ENCODE measurements around the gene NACC2.
"Not testable (repeated sequence)": the region's sequence is repeated elsewhere in the genome, so short reads cannot be mapped to it uniquely, and the experiment has no call there.

The NACC2 gene

GRCh38 chr9:136109351-136110081 lies 14.4 kb upstream of the NACC2 start:
- DNase-seq, result peak; percentile 94

GRCh38 chr9:136108648-136109266 lies 13.7 kb upstream of the NACC2 start:
- DNase-seq, result no peak

GRCh38 chr9:136107953-136108647 lies 13.0 kb upstream of the NACC2 start:
- DNase-seq, result no peak

GRCh38 chr9:136107155-136107952 lies 12.3 kb upstream of the NACC2 start:
- DNase-seq, result peak; percentile 25

- DNase-seq, result no peak
Measured at GRCh38 chr9:136105398-136106135, 10.5 kb upstream of the NACC2 start.

GRCh38 chr9:136104916-136105315 lies 9.8 kb upstream of the NACC2 start:
- no peak for DNase-seq

GRCh38 chr9:136104488-136104800 lies 9.4 kb upstream of the NACC2 start:
- no peak for DNase-seq

GRCh38 chr9:136103651-136104487 lies 8.8 kb upstream of the NACC2 start:
- DNase-seq, result no peak

- not testable (repeated sequence) for DNase-seq
Measured at GRCh38 chr9:136101615-136102074, 6.6 kb upstream of the NACC2 start.

- DNase-seq, result no peak
Measured at GRCh38 chr9:136100700-136101614, 5.9 kb upstream of the NACC2 start.

- DNase-seq, result no peak
Measured at GRCh38 chr9:136099542-136099941, 4.5 kb upstream of the NACC2 start.

- no peak for DNase-seq
Measured at GRCh38 chr9:136098844-136099243, 3.8 kb upstream of the NACC2 start.

GRCh38 chr9:136098210-136098609 lies 3.1 kb upstream of the NACC2 start:
- no peak for DNase-seq

GRCh38 chr9:136096505-136097001 lies 1.5 kb upstream of the NACC2 start:
- DNase-seq, result no peak

- DNase-seq, result peak; percentile 36
Measured at GRCh38 chr9:136093995-136094881, 851 bp downstream of the NACC2 start.

GRCh38 chr9:136093346-136093986 lies 1.6 kb downstream of the NACC2 start:
- DNase-seq, result no peak

GRCh38 chr9:136092741-136093140 lies 2.3 kb downstream of the NACC2 start:
- DNase-seq, result no peak

- no peak for DNase-seq
Measured at GRCh38 chr9:136092353-136092650, 2.8 kb downstream of the NACC2 start.
